Measurements from ENCODE around the gene CENPP.

DNA sequence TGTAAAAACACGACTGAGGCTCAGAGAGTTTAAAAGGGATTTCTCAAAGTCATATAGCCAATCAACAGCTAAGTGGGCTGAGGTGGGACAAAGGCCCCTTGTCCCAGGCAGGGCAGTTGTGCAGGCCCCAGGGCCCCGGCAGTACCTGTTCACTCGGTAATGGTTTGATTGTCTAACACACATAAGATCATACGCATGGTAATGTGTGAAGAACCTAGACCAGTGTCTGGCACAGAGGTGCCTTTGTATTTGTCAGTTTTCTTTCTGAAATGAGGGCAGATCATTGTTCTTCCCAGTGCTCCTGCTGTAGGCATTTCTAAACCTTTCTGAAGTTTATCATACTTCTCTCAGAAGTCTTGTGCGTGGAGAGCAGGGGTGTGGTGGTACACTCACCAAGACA, 277.3 kb downstream of the CENPP start:
- TF ChIP-seq, protein P1, sequence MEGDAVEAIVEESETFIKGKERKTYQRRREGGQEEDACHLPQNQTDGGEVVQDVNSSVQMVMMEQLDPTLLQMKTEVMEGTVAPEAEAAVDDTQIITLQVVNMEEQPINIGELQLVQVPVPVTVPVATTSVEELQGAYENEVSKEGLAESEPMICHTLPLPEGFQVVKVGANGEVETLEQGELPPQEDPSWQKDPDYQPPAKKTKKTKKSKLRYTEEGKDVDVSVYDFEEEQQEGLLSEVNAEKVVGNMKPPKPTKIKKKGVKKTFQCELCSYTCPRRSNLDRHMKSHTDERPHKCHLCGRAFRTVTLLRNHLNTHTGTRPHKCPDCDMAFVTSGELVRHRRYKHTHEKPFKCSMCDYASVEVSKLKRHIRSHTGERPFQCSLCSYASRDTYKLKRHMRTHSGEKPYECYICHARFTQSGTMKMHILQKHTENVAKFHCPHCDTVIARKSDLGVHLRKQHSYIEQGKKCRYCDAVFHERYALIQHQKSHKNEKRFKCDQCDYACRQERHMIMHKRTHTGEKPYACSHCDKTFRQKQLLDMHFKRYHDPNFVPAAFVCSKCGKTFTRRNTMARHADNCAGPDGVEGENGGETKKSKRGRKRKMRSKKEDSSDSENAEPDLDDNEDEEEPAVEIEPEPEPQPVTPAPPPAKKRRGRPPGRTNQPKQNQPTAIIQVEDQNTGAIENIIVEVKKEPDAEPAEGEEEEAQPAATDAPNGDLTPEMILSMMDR (IDR thresholded peaks at IDR 0.05; ENCODE audit: insufficient read depth, low read depth, low read length), result no peak
- no peak for TF ChIP-seq EZH2 (IDR thresholded peaks at IDR 0.05; ENCODE audit: insufficient read depth, low read length)

Measured in astrocyte (in vitro differentiated cells and primary cell).